HG03432 (cell line): ENCODE results near the gene RIN1.
"Not testable (repeated sequence)": the region's sequence is repeated elsewhere in the genome, so short reads cannot be mapped to it uniquely, and the experiment has no call there.

Source experiments
- ATAC-seq: cut with Tn5 transposase; IDR thresholded peaks from one replicate; pipeline ENCODE4 v1.9.1; 2021; ENCODE audit warnings: mild to moderate bottlenecking, moderate library complexity; ENCODE audit not compliant: unreplicated experiment

Gene RIN1

GRCh38 chr11:66322732-66323427 is 13.4 kb downstream of the RIN1 start:
- ATAC-seq: no peak

DNA sequence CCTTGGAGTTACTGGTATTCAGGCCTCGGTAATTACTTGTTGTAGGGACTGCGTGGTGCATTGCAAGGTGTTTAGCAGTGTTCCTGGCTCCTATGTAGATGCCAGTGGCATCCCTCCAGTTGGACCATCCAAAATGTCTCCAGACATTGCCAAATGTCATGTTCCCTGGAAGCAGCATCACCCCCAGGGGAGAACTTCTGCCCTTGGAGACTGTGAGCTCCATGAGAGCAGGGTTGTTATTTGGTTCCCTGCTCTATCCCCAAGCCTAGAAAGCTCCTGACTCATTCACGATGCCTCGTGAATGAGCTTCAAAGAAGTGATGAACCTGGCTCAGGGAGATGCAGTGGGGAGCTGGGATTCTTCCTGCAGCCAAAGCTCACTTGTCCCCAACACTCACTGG is 14.6 kb downstream of the RIN1 start:
- no peak for ATAC-seq

DNA sequence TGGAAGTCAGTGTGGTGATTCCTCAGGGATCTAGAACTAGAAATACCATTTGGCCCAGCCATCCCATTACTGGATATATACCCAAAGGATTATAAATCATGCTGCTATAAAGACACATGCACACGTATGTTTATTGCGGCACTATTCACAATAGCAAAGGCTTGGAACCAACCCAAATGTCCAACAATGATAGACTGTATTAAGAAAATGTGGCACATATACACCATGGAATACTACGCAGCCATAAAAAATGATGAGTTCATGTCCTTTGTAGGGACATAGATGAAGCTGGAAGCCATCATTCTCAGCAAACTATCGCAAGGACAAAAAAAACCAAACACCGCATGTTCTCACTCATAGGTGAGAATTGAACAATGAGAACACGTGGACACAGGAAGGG is 15.5 kb downstream of the RIN1 start:
- not testable (repeated sequence) for ATAC-seq

- ATAC-seq: not testable (repeated sequence)
Measured at GRCh38 chr11:66320289-66320688, 15.9 kb downstream of the RIN1 start.

- no peak for ATAC-seq
Measured at GRCh38 chr11:66318600-66318970, 17.6 kb downstream of the RIN1 start.

- ATAC-seq: no peak
Measured at GRCh38 chr11:66317723-66318599, 18.3 kb downstream of the RIN1 start.

DNA sequence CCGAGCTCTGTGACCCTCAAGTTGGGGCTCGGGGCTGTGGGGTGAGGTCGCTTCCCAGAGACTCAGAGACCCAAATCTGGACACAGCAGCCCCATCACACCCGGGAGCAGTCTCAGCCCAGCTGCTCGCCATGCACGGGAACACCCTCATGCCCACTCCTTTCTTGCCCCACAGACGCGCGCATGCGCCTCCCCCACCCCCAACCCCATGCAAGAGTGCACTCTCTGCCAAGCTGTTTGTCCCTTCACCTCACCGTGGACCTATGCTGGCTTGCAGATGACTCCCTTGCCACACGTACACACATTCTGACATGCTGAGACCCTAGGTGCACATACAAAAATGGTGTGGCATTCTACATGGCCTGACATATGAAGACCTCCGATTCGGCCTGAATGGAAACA is 18.9 kb downstream of the RIN1 start:
- no peak for ATAC-seq

- no peak for ATAC-seq
Measured at GRCh38 chr11:66316849-66317251, 19.4 kb downstream of the RIN1 start, which contains the start of gene CD248. CD248 (minus strand) TSS chr11:66317044; CDS start chr11:66317027, 17 bp downstream.

DNA sequence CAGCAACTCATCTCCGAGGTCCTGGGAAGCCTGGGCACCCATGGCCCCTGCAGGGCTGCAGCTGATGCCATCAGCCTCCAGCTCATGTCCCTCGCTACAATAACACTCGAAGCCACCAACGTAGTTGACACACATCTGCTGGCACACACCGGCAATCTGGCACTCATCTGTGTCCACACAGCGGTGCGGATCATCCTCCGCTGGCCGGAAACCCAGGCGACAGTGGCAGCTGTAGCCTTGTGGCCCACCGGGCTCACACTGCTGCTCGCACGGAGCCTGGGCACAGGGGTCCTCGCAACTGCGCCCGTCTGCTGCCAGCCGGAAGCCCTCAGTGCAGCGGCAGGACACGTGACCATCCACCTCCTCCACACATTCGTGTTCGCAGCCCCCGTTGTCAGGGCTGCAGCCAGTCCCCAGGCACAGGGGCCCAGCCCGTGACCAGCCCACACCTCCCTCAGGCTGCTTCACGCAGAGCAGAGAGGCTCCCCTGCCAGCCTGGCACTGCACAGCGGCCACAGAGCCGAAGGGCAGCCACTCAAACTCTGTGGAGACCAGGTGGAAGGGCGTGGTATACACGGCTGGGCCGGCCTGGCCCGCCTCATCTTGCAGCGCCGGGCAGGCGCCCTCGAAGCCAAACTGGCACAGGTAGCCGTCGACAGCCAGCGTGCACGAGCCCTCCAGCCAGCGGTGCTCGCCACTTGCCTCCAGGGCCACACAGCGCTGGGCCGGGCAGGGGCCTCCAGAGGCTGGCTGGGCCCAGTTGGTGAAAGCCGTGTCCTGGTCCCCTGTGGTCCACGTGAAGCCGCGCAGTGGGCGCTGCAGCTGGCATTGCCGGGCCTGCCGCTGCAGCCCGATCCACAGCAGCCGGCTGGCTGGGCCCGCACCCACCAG is 20.1 kb downstream of the RIN1 start:
- ATAC-seq: no peak

- ATAC-seq: no peak
Measured at GRCh38 chr11:66315498-66315885, 20.7 kb downstream of the RIN1 start.

DNA sequence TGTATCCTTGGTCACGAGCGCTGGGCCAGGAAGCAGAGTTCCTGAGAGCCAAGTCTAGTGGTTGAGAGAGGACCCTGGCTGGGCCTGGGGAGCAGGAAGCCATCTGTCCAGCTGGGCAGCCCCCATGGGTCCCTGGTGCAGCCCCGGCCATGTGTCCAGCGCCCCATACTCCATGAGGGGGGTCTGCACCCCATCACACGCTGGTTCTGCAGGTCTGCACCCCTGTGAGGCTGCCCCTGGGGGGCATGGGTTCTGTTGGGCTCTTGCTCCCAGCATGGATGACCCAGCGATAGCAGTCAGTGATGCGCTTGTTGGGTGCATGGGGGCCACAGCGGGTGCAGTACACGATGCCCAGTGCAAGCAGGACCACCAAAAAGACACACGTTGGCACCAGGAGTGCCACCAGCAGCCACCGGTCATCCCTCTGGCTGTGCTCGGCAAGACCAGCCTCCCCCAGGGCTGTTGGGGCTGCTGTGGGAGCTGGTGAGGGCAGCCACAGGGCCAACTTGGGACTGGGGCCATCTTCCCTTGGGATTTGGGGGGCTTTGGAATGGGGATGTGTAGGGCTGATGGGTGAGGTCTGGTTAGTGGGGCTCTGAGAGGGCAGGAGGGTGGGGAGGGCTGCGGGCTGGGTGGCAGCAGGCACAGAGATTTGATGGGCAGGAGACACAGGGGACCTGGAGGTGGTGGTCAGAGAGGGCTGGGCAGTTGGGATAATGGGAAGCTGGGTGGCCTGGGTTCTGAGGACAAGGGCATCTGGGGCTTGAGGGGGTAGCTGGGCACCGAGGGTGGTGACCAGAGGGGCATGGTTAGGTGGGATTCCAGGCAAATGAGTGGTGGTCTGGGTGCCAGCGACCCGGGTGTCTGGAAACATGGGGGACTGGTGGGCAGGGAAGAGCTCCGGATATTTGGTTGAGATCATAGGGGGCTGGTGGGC is 21.4 kb downstream of the RIN1 start:
- ATAC-seq: no peak

DNA sequence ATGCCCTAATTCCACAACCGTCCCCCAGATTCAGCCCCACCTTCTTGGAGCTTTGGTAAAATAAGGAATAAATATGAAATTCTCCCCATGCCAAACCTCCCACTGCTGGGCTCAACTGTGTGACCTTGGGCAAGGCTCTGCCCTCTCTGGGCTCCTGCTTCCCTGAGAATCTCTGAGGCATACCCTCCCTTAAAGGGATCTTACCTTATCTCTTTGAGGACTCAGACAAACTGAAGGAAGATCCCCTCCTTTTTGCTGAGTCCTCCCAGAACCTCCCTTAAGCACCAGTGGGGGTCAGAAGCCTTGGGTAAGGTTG is 22.1 kb downstream of the RIN1 start:
- no peak for ATAC-seq

DNA sequence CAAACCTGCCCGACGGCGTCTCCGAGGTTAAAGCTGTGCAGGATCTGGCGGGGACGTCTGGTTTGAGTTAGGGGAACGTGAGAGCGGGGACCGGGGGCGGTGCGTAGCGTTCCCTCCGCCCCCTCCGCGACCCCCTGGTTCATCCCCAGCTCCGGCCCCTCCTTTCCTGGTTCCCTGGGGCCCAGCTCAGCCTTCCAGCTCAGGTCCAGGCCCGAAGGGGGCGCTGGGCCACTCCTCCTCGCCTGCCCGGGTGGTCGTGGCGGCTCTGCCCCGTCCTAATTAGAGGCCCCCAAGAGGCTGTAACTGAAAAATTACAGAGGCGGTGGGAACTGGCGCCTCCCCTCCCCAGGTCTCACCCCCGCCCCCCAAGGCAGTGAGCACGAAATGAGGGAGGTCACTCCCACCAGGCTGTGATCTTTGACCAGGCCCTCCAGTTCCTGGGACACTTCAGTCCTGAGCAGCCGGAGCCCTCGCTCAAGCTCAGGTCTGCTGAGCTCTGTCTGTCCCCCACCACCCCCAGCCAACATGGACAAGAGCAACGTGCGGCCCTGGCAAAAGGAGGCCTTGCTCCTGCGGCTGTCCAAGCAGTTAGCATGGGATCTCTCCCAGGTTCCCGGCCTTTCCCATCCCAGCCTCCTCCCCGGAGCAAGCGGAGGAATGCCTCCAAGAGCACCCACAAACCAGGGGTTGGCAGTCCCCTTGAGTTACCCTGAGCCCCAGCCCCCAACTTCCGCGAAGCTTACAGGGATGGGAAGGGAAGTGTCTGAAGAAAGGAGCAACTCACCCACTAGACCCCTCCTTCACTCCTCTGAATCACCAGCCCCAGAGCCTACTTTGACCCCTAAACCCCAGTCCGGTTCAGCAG is 22.7 kb downstream of the RIN1 start:
- no peak for ATAC-seq

GRCh38 chr11:66312549-66313320 is 23.5 kb downstream of the RIN1 start:
- peak; percentile 48 for ATAC-seq

- ATAC-seq: peak; percentile 78
Measured at GRCh38 chr11:66311965-66312548, 24.2 kb downstream of the RIN1 start.

GRCh38 chr11:66311470-66311964 is 24.7 kb downstream of the RIN1 start:
- no peak for ATAC-seq

- not testable (repeated sequence) for ATAC-seq
Measured at GRCh38 chr11:66310803-66311440, 25.3 kb downstream of the RIN1 start.

GRCh38 chr11:66310324-66310723 is 25.9 kb downstream of the RIN1 start:
- ATAC-seq: no peak
